GM11168 (cell line): ENCODE measurements around the gene AAK1.

ENCODE experiments used
- in situ Hi-C: fragments of 300-500 bp; cut with MboI; formaldehyde crosslinking; loops from one replicate; pipeline ENCODE4 v1.12.0; 2022; ENCODE audit warnings: low sequenced_read_pairs; ENCODE audit not compliant: unreplicated experiment

Gene AAK1

DNA sequence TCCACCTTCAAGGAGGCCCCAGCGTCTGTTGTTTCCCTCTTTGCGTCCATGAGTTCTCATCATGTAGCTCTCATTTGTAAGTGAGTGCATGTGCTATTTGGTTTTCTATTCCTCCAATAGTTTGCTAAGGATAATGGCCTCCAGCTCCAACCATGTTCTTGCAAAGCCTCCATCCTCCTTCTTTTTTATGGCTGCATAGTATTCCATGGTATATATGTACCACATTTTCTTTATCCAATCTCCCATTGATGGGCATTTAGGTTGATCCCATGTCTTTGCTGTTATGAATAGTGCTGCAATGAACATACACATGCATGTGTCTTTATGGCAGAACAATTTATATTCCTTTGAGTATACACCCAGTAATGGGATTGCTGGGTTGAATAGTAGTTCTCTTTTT lies 133.3 kb downstream of the AAK1 start:
- in situ Hi-C loops, result no loop called here

DNA sequence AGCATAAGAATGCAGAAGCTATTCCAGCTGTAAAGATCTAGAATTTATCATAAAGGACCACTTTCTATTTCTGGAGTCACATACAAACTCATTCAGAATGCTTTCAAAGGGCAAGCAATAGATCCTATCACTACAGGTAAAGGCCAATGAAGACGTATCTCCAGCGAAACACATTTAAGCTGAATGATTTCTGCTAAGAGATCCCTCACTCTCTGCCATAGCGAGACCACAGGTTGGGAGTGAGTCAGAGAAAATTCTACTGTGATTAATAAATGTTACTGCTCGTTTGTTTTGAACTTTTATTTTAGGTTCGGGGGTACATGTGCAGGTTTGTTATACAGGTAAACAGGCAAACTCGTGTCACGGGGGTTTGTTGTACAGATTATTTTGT lies 133.8 kb downstream of the AAK1 start:
- in situ Hi-C loops, result no loop called here

DNA sequence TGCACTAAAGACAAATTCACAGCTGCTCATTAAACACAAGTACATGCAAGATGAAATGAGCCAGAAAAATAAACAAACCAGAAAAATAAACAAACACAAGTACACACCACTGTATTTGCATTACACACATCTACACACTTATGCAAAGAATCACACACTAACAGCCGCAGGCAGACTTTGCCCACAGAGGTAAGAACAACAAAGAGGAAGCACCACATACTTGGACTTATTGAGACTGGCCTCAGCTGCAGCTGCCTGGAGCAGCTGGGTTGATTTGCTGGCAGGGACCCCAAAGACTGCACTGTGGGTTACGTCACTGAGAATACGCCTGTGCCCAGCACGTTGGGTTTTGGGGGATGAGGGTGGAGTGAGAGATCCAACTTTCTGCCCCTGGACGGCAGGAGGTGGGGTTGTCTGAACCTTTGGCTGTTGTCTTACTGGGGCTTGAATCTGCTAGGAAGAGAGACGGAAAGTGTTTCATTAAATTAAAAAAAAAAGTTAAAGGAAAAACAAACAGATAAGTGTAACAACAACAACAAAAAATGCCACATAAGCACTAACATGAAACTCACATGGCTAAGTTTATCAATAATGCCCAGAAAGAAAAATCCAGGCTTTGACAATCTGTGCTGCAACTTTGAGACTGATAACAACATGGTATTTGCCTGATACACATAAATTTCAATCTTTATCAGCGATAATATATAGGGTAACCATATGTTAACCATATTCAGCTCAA lies 134.4 kb downstream of the AAK1 start:
- in situ Hi-C loops, result no loop called here

DNA sequence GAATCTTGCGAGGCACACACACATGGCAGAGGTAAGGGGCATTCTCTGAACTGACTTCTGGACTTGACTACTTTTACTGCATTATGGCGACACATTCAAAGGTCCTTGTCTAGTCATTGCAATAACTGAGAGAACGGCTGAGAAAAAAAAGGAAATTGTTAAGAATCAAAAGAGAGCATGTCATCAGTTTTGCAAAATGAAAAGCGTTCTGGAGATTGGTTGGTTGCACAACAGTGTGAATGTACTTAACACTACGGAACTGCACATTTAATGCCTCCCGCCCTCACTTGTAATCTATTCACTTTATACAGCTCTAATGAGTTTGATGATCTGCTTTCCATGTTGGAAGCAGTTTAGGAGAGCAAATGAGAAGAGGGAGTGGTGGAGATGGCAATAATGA lies 137.8 kb downstream of the AAK1 start:
- in situ Hi-C loops, result no loop called here

DNA sequence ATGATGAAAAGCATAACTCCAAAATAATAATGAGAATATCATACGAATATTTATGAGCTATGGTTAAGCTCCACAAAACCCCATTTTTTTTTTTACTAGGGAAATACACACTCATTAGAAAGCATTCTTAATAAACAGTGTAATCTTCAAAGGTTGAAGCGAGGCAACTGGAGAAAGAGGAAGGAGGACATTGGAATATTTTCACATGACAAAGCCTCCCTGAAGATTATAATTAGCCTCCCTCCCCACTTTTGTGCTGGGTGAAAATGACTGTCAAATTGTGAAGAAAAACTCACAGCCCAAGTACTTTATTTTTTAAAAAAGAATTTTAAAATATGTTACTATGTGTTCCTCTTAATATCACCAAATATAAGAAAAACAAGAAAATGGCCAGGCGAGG lies 142.2 kb downstream of the AAK1 start:
- in situ Hi-C loops, result no loop called here

DNA sequence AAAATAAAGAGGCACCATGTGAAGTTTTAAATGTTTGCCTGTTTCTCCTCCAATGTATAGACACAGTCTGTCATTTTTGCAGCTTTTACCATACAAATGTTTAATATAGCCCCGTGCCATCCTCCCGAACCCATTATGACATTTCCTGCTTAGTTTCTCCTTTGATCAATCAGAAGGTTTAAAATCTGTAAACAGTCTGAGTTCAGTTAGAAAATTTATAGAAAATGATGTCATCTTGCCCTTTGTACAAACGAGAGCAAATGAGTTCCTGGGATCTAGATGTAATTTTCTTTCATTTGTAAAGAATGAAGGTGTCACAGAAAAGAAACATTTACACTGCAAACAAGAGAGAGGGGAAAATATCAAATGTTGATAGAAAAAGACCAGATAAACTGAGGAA lies 143.6 kb downstream of the AAK1 start:
- in situ Hi-C loops, result no loop called here

DNA sequence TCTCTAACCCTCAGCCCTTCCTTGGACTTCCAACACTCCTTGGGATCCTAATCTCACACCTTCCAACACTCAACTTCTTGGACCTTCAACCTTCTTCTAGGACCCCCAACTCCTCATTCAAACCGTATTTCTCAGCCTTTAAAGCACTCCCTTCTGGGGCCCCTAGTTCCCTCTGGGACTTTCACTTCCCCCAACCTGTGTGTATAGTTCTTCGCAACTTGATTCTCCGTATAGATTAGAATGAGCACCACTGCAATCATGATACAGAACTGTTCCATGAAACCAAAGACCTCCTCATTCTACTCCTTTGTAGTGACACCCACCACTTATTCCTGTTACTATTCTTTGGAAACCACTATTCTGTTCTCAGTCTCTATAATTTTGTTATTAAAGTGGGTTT lies 144.3 kb downstream of the AAK1 start:
- in situ Hi-C loops, result no loop called here

DNA sequence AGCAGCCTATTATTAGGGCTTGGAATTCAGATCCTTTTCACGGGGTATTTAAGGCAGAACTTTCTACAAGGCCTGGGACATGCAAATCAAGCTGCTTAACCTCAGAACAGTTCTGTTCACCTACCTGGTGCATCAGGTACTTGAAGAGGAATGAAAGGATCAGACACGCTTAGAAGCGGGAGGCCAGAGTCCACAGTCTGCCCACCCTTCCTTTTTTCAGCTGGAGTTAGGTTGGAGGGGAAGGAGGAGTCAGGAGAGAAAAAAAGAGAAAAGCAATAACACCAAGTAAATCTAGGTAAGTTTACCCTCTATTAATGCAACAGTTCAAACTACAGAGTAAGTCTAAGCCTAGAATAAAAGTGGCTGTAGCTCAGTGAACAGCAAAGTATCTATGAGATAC lies 147.7 kb downstream of the AAK1 start:
- in situ Hi-C loops, result no loop called here

DNA sequence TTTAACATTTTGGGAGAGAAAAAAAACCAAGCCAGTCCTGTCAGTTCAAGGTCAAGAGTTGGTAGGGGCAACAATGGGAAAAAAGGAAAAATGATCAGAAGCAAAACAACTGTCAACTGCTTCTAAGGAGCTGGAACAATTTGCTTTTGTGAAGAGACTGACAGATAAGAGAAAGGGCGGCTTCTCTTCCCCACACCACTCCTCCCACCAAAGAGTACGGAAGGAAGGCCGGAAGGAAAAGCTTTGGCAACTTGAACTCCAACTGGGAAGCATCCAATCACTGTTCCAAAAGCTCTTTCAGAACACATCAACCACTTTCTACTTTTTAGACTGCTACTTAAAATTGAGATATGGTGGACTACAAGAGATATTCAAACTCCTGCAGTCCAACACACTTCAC lies 148.5 kb downstream of the AAK1 start:
- in situ Hi-C loops, result no loop called here

DNA sequence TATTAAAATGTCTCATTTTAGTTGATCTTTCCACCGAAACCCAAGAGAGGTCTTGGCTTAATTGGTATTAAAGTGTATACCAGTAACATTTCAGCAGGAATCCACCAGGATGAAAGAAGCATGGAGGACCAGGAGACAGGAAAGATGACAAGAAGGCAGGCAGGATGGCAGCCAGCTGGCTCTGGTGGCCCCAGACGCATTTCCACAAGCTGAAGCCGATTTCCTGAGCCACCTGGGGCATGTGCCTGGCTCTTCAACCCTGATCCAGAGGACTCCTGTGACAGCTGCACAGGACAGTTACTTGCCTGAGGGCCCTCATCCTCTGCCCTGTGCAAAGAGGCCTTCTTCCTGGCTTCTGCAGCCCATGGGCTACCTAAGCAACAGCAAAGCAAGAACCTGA lies 149.4 kb downstream of the AAK1 start:
- in situ Hi-C loops, result no loop called here

DNA sequence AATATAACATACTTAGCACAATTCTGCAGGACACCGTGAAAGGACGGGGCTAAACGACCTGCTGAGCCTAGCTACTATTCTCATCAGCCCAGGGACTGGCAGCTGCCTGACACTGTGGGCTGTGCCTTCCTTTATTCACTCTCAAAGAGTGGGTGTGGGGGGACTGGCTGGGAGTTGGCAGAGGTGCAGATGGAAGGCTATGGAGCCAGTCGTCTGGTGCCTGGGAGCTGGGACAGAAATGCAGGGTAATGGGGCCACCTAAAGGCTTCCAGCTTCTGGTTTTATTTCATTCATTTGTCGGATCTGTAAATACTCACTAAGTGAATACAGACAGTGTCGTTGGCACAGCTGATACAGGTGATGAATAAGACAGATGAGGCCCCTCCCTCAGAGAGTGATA lies 150.3 kb downstream of the AAK1 start:
- in situ Hi-C loops, result no loop called here

DNA sequence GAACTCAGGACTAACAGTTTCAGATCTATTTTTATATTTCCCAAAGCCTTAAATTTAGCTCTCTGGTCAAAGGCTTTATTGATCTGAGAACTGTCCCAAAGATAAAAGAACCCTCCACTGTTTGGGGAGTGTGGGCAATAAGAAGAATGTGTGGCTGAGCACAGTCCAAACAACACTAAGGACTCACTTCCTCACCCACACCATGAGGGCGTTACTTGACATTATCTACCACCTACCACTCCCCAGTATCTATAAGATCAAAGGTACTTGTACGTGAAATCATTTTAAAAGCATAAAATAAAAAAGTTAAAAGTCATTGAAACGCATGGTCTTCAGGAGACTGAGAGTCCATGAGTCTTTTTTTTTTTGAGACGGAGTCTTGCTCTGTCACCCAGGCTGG lies 151.7 kb downstream of the AAK1 start:
- in situ Hi-C loops, result no loop called here

DNA sequence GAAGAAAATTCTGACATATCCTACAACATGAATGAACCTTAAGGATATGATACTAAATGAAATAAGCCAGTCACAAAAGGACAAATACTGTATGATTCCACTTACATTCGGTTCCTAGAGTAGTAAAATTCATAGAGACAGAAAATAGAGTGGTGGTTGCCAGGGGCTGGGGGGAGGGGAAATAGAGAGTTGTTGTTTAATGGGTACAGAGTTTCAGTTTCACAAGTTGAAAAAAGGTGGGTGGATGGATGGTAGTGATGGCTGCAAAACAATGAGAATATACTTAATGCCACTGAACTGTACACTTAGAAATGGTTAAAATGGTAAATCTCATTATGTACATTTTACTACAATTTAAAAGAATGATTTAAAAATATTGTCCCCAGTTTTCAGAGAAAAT lies 153.1 kb downstream of the AAK1 start:
- in situ Hi-C loops, result no loop called here

DNA sequence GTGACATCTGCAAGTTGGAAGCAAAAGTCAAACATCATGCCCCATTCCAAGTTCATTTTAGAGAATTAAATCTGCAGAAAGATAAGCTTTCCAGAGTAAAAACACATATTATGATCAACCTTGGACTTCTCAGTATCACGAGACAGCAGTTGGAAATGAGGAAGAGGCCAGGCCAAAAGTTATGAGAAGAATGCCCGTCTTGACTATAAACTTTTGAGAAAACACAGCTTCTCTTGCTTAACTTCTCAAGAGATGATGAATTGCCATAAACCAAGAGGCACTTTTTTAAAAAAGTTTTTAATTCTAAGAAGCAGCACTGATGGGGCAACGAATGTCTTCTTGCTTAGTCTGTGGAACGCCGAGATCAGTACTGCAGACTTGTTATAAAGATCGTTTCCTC lies 153.7 kb downstream of the AAK1 start:
- in situ Hi-C loops, result no loop called here

DNA sequence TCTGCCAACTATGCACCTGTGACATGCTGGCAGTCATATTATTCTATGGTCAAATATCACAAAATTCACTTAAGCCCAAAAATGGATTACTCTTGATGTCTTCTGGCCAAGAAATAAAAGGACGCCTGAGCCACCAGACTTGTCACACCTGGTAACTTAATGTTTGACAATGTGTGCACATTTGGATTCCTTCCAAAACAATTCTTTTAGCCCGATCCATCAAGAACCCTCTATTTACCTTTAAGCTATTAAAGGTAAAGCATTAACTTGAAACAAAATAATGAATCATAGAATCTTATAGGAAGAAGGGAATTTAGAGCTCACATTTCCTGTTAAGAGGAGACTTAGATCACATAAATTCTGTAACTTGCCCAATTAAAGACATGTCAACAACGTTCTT lies 159.8 kb downstream of the AAK1 start:
- in situ Hi-C loops, result no loop called here

DNA sequence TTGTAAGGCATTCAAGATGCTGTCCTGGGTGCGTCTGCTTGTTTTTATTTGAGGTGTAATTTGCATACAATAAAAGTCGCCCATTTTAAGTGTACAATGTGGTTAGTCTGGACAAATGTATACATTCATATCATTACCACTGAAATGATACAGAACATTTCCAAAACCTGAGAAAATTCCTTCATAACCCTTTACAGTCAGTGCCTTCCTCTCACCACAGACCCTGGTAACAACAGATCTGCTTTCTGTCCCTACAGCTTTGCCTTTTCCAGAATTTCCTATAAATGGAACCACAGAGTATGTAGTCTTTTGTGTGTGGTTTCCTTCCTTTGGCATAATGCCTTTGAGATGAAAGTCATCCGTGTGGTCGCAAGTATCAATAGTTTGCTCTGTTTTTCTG lies 160.5 kb downstream of the AAK1 start:
- in situ Hi-C loops, result no loop called here

DNA sequence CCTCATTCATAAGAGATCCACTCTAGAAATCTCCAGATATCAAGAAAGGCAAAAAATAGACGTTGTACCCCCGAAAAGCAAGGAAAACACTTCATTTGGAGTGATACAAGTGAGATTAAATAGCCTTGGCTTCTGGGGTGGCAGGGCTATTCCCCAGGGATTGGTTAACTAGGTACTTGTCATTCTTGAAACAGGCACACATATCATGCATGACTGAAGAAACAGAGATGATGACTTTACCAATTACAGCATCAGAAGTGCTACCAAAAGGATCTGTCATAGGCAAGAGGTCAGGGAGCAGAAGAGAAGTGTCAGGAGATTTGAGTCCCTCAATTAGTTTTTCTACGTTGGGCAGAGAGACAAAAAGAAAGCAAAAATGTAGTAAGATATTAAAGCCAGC lies 161.1 kb downstream of the AAK1 start:
- in situ Hi-C loops, result no loop called here

DNA sequence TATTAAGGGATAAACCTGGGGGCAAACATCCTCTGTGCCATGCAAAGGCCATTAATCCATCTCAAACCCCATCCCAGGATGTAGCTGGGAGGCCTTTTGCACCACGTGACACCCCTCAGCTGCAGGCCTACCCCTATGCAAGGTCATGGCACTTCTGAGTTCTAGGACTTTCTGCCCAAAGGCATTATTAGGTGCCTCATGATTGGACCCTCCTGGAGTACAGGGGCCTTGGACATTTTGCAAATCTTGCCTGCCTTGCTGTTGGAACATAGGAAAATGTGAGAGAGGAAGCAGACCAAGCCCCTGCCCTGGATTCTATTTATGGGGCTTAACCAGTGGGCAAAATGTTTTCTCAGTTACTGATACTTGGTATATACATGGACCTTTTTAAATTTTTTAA lies 162.1 kb downstream of the AAK1 start:
- in situ Hi-C loops, result no loop called here

DNA sequence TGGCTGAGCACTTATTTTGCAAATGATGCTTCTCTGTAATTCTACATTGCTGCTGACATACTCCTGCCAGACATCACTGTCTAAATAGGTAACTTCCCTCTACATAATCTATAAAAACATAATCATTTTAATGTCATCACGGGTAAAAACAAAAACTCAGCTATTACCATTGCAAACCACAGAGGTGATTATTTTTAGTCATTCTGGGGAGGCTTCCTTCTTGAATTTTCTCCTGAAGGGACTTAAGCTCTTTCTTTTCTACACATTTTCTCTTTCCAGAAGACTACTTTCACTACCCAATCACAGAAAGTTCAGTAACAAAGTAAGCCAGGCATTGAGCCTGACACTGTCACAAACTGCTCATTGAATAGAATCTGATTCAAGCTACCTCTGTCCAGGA lies 165.9 kb downstream of the AAK1 start:
- in situ Hi-C loops, result no loop called here

DNA sequence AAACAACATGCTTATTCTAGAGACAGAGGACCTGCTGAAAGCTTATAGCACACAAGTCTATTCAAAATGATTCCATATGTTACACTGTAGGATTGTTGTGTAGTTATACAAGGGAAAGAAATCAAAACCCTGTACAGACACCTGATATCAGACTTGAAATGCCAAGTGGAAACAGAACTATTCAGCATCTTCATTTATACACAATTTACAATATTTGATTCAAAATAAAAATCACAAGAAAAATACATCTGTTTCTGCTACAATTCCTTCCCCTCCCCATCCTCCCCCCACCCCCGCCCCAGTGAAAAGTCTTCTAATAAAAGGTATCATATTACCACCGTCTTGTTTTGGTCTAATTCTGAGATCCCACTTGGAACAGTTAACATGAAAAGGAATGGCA lies 168.9 kb downstream of the AAK1 start:
- in situ Hi-C loops, result no loop called here

DNA sequence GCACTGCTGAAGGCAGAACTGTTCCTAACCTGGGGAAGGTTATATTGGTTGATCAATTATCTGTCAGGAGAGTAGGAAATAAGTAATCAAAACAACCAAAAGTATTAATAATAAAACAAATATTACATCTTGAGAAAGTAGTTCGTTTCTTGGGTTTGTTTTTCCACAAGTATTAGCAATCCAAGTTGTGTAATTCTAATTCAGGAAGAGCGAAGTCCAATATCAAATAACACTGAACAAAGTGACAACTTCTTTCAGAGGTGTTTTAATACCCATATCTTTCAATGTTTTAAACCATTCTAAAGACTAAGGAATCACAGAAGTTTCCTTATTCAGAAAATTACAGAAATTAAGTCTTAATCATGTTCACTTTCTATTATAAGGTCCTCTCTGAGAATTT lies 171.7 kb downstream of the AAK1 start:
- in situ Hi-C loops, result no loop called here

DNA sequence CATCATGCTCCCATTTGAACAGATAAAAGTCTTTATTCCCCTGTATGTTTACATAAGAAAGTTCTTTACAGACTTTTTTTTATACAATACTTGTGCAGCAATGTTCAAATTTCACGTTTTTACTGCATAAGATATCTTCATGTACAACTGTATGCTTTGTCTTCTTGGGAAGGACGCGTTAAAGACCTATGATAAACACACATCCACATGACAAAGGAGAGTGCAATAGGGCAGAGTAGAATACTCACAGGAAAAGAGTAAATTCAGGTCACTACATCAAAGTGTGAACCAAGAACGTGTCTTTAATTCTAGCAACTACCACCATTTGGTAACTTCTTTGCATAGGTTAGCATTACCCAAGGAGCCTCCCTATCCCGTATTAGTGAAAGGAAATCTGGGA lies 172.6 kb downstream of the AAK1 start:
- in situ Hi-C loops, result no loop called here

DNA sequence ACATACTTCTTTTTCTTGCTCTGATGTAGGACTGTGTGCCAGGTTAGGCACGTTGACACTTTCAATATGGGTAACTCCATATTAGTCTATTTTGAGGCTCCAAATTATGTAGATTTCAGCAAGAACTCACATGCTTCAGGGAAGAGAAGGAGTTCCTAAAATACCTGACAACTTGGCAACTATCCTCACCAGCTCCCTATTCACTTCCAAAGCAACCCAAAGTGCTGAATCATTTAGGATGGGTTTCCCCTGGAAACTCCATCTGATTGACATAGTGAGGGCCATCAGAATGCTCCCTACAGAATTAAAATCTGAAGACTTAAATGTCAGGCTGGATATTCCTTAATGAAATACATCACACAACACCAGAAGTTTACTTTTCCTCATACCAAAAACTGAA lies 173.8 kb downstream of the AAK1 start:
- in situ Hi-C loops, result no loop called here
